Measurements from ENCODE around the gene FAM131A.

DNA sequence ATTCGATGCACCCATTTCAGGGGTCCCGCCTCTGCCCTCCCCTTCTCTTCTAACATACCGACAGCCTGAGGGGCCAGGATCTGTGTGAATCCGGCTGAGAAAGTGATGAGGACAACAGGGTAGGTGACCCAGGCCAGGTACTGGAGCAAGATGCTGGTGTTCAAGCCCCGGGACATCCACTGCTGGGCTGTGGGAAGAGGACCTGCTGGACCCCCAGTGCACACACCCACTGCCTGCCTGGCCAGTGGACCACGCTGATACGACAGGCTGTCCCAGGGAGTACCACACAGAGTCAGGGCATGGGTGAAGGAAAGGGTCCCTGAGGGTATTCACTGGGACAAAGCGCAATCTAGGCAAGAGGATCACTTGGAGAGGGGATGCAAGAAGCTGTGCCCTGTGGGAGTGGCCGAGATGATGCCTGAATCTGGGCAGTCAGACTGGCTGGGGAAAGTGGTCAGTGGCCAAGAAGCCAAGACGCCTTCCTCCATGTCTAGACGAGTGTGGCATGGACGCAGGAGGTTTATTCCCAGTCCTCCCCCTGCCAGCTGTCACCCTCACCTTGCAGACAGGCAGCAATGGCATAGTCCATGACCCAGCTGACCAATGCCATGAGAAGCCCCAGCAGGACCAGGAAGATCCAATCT, 20.8 kb downstream of the FAM131A start:
- TF ChIP-seq POLR2A (IDR thresholded peaks at IDR 0.05; ENCODE audit: low read depth, low read length) (no peak), BHLHE40 (IDR thresholded peaks at IDR 0.05; ENCODE audit: low read depth, low read length) (no peak), RAD21 (IDR thresholded peaks at IDR 0.05; ENCODE audit: low read length) (no peak), CEBPB (IDR thresholded peaks at IDR 0.05; ENCODE audit: low read depth, low read length) (no peak), MAFK (IDR thresholded peaks at IDR 0.05; ENCODE audit: low read depth, low read length) (no peak), RFX5 (IDR thresholded peaks at IDR 0.05; ENCODE audit: low read depth, low read length) (no peak)
- TF ChIP-seq, protein P1, sequence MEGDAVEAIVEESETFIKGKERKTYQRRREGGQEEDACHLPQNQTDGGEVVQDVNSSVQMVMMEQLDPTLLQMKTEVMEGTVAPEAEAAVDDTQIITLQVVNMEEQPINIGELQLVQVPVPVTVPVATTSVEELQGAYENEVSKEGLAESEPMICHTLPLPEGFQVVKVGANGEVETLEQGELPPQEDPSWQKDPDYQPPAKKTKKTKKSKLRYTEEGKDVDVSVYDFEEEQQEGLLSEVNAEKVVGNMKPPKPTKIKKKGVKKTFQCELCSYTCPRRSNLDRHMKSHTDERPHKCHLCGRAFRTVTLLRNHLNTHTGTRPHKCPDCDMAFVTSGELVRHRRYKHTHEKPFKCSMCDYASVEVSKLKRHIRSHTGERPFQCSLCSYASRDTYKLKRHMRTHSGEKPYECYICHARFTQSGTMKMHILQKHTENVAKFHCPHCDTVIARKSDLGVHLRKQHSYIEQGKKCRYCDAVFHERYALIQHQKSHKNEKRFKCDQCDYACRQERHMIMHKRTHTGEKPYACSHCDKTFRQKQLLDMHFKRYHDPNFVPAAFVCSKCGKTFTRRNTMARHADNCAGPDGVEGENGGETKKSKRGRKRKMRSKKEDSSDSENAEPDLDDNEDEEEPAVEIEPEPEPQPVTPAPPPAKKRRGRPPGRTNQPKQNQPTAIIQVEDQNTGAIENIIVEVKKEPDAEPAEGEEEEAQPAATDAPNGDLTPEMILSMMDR (conservative IDR thresholded peaks at IDR 0.05; ENCODE audit: low read depth, low read length): no peak
- TF ChIP-seq, protein P2, sequence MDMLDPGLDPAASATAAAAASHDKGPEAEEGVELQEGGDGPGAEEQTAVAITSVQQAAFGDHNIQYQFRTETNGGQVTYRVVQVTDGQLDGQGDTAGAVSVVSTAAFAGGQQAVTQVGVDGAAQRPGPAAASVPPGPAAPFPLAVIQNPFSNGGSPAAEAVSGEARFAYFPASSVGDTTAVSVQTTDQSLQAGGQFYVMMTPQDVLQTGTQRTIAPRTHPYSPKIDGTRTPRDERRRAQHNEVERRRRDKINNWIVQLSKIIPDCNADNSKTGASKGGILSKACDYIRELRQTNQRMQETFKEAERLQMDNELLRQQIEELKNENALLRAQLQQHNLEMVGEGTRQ (IDR thresholded peaks at IDR 0.05; ENCODE audit: low read depth, low read length): no peak

Measured in IMR-90 (cell line).